GM12865 (cell line): ENCODE measurements around the gene TEPSIN.

Experiments
- DNase-seq: peaks from one replicate; pipeline ENCODE4 v3.0.0; 2010; ENCODE audit warnings: low read depth
- H3K4me3 ChIP-seq: 2 replicates; pipeline ENCODE4 v1.5.1; 2011; ENCODE audit warnings: mild to moderate bottlenecking, low read depth, low read length, control low read depth
- TF ChIP-seq, protein P1 (sequence below): IDR thresholded peaks from 2 replicates; pipeline ENCODE4 v1.5.1; 2011; ENCODE audit warnings: low read length, control low read depth, low read depth, inconsistent platforms; ENCODE audit not compliant: insufficient read depth; ENCODE audit errors: missing control alignments

TEPSIN gene

DNA sequence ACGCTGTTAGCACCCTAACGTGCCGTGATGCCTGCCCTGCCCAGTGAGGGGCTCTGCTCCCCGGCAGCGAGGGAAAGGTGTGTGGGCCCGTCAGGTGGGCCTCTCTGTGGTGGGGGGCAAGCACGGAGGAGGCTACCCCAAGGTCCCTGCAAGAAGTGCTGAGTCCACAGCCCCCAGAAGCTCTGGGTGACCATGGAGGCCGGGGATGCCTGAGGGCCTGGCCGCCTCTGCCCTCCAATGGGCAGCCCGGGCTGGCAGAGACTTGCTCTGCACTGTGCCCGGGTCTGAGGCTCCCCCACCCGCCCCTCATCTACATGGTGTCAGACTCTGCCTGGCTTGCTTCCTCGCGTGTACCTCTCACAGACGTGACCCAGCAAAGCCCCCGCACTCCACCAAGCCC is 44.0 kb upstream of the TEPSIN start:
- TF ChIP-seq, protein P1, sequence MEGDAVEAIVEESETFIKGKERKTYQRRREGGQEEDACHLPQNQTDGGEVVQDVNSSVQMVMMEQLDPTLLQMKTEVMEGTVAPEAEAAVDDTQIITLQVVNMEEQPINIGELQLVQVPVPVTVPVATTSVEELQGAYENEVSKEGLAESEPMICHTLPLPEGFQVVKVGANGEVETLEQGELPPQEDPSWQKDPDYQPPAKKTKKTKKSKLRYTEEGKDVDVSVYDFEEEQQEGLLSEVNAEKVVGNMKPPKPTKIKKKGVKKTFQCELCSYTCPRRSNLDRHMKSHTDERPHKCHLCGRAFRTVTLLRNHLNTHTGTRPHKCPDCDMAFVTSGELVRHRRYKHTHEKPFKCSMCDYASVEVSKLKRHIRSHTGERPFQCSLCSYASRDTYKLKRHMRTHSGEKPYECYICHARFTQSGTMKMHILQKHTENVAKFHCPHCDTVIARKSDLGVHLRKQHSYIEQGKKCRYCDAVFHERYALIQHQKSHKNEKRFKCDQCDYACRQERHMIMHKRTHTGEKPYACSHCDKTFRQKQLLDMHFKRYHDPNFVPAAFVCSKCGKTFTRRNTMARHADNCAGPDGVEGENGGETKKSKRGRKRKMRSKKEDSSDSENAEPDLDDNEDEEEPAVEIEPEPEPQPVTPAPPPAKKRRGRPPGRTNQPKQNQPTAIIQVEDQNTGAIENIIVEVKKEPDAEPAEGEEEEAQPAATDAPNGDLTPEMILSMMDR: no peak
- no peak for DNase-seq
- no peak overlapping the region for H3K4me3 ChIP-seq

DNA sequence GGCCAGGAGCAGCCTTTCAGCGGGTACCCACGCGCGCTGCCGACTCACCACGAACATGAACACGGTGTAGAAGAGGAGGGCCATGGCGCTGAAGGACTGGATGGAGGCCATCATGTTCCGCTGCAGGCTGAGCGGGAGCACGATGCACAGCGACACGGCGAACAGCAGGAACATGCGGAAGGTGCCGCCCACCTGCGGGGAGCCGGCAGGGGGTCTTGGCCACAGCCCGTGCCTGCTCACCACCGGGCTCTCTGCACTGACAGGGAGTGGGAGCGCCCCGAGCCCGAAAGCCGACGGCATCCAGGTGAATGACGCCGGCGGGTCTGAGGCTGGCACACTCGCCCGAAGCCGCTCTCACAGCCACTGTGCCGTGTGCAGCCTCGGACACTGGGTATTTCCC is 43.3 kb upstream of the TEPSIN start:
- TF ChIP-seq, protein P1: no peak
- DNase-seq: no peak
- no peak overlapping the region for H3K4me3 ChIP-seq

DNA sequence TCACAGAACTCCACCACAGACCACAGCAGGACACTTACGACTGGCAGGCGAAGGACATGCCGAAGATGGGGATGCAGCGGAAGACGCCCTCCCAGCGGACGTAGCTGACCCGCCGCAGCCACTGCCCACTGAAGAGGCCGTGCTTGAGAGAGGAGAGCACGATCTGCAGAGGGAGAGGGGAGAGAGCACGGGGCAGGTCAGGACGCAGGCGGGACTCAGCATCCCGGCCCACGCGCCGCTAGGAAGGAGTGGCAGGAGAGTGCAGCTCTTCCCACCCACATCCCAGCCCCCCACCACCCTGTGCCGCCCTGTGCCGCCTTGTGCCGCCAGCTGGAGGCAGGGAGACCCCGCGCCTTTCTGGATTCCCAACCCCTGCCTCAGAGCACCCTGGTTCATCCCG is 41.7 kb upstream of the TEPSIN start:
- DNase-seq: no peak
- H3K4me3 ChIP-seq: no peak overlapping the region
- TF ChIP-seq, protein P1: no peak

DNA sequence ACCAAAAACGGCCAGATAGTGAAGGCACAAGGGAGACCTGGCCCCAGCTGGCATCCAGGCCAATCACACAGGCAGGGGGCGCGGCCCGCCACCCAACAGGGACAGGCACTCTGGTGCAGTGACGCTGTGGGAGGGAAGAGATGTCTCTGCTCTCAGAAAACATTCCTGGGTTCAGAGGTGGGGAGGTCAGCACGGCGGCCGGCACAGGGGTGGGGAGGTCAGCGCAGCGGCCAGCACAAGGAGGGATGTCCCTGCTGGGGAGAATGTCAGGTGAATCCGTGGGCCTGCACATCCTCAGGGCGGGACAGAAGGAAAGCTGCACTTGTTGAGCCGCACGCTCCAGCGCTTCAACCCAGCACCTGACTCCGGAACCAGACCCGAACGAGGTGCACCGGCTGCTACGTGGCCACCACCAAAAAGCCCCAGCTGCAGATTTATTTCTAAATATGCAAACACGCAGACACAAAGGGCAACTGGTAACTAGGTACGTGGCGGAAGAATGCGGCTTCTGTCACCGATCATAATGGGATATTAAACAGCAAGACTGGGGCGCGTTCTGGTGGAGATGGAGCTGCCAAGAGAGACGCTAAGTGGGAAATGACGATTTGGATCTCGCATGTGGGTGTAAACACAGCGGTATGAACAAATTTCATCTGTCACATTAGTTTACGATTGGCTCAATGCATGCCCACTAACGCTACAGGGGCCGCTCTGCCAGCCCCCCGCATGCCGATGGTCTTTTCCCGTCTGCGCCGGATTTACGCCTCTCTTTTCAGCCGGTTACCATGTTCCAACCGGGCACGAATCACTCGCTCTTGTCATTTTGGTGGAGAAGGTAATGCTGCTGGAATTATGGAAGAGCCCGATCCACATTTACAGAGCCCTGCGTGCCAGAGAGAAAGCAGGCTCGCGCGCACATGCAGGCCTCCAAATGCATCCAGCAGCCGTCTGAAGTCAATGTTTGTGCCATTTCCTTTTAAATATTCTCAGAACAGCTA is 40.7 kb upstream of the TEPSIN start:
- no peak overlapping the region for H3K4me3 ChIP-seq
- no peak for DNase-seq
- TF ChIP-seq, protein P1: no peak

DNA sequence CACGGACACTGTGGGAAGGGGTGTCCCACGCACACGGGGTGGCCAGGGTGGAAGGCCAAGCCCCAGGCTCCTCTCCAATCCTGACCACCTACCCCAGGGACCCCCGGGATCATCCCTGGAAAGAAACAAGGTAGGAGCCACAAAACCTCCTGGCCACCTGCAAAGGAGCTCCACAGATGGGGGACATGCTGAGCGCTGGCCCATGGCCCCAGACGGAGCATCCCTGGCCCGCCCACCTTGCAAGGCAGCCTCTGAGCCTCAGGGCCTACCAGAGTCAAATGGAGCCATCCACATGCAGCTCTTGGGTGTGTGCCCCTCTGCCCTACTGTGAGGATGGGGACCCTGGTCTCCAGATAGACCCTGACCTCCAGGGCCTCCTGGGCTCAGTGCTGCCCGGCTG is 40.0 kb upstream of the TEPSIN start:
- H3K4me3 ChIP-seq: no peak overlapping the region
- no peak for DNase-seq
- TF ChIP-seq, protein P1: no peak

DNA sequence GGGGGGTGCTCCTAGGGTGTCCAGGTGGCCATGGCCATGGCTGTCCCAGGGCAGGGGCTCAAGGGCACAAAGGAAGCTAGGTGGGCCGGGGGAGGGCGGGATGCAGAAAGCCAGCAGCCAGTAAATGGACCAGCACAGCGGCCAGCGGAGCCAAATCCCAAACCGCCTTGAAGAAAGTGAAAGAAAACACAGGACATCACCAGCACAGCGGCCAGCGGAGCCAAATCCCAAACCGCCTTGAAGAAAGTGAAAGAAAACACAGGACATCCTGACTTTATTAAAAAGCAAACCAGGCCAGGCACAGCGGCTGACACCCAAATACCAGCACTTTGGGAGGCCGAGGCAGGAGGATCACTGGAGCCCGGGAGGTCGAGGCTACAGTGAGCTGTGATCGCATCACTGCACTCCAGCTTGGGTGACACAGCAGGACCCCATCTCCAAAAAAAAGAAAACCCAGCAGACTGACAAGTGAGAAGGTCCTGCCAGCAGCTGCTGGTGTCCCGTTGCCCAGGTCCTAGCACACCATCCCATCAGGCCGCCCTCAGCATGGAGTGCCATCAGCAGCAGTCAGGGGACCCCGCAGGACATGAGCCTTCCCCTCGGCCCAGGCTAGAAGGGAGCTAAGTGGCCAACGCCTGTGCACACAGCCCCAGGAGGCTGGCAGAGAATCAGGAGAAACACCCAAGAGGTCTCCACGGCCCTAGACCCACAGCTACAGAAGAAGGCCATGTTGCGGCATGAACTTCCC is 39.3 kb upstream of the TEPSIN start:
- no peak overlapping the region for H3K4me3 ChIP-seq
- DNase-seq: no peak
- TF ChIP-seq, protein P1: no peak

DNA sequence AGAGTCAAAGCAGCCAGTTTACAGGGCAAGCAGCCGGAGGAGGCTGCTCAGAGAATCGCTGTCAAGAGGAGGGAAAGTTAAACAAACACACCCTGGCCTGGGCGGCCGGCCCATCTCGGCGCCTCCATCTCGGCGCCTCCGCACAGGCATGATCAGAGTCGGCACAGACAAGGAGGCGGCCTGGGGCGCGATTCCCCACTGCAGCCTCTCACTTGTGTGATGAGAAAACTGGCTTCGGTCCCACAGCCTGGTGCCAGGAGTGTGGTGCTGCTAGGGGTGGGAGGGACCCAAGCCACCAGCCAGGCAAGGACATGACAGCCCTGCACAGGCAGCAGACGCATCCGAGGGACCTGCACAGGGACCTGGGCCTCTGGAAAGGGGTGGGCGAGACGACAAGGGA is 38.6 kb upstream of the TEPSIN start:
- TF ChIP-seq, protein P1: no peak
- no peak for DNase-seq
- H3K4me3 ChIP-seq: no peak overlapping the region
